Left ventricle myocardium superior (tissue), 1 donor: ENCODE data around the gene GABRR2. TPM values are rescaled to one million over a fixed set of nuclear protein-coding genes. Genes with fewer than 3 reads are reported as not detected.

Experiments
- ATAC-seq: fragments of 200-7000 bp; cut with Tn5 transposase; one replicate; pipeline ENCODE4 v1.9.1; 2020; ENCODE audit warnings: mild to moderate bottlenecking, moderate library complexity
- DNase-seq: peaks from one replicate; pipeline ENCODE4 v3.0.0-alpha.2; 2020
- intact Hi-C: fragments of 100-400 bp; cut with micrococcal nuclease; formaldehyde crosslinking; loops from one replicate; pipeline ENCODE4 v1.11.0; 2022
- total RNA-seq: library from RNA; stranded (reverse); fragmentation: NEBNext Ultra II Directional; extraction: Animal tissue kit (Norgen Biotek cat#: 25700); gene quantifications from one replicate; pipeline ENCODE4 v1.2.1, GENCODE V29; 2021
- donor health status: DM: no; HTN: yes; CAD: no; lungs with severe emphysema.

GABRR2 gene
- total RNA-seq, 1 donor from 2014 or later = 0.52 TPM

- no peak for ATAC-seq
- no peak for DNase-seq
- intact Hi-C loops = no loop called here
Observed at GRCh38 chr6:89269981-89270380, 45.1 kb downstream of the GABRR2 start.

GRCh38 chr6:89269252-89269651, 45.8 kb downstream of the GABRR2 start:
- ATAC-seq (no peak), DNase-seq (no peak)
- intact Hi-C loops = no loop called here

GRCh38 chr6:89268776-89269175, 46.3 kb downstream of the GABRR2 start:
- no peak for DNase-seq
- no peak for ATAC-seq
- intact Hi-C loops = no loop called here

- no peak for ATAC-seq
- no peak for DNase-seq
- intact Hi-C loops = no loop called here
Observed at GRCh38 chr6:89267918-89268317, 47.2 kb downstream of the GABRR2 start.

- DNase-seq (no peak), ATAC-seq (no peak)
- intact Hi-C loops = no loop called here
Observed at GRCh38 chr6:89264296-89264695, 50.8 kb downstream of the GABRR2 start.

- DNase-seq (no peak), ATAC-seq (peak; percentile 30)
Observed at GRCh38 chr6:89260832-89261231, 54.3 kb downstream of the GABRR2 start.

GRCh38 chr6:89260310-89260709, 54.8 kb downstream of the GABRR2 start:
- intact Hi-C loops = no loop called here
- ATAC-seq (no peak), DNase-seq (no peak)

More at GRCh38 chr6:89260832-89261231, 54.3 kb downstream of the GABRR2 start:
- intact Hi-C loops = no loop called here

GRCh38 chr6:89258912-89259311, 56.2 kb downstream of the GABRR2 start:
- DNase-seq (no peak), ATAC-seq (no peak)
- intact Hi-C loops = no loop called here

- intact Hi-C loops = no loop called here
- ATAC-seq = no peak
- no peak for DNase-seq
Observed at GRCh38 chr6:89257781-89258180, 57.3 kb downstream of the GABRR2 start.

GRCh38 chr6:89257346-89257745, 57.8 kb downstream of the GABRR2 start:
- intact Hi-C loops = no loop called here
- DNase-seq (no peak), ATAC-seq (no peak)

- intact Hi-C loops = no loop called here
- no peak for ATAC-seq
Observed at GRCh38 chr6:89255417-89255816, 59.7 kb downstream of the GABRR2 start.

GRCh38 chr6:89254569-89254968, 60.5 kb downstream of the GABRR2 start:
- DNase-seq (no peak), ATAC-seq (no peak)
- intact Hi-C loops = no loop called here

More at GRCh38 chr6:89255417-89255816, 59.7 kb downstream of the GABRR2 start:
- DNase-seq = no peak

GRCh38 chr6:89252907-89253306, 62.2 kb downstream of the GABRR2 start:
- DNase-seq (no peak), ATAC-seq (no peak)
- intact Hi-C loops = no loop called here

GRCh38 chr6:89251976-89252375, 63.1 kb downstream of the GABRR2 start:
- no peak for DNase-seq
- intact Hi-C loops = no loop called here
- no peak for ATAC-seq

- ATAC-seq (no peak), DNase-seq (no peak)
- intact Hi-C loops = no loop called here
Observed at GRCh38 chr6:89251170-89251569, 63.9 kb downstream of the GABRR2 start.

- ATAC-seq = no peak
Observed at GRCh38 chr6:89250239-89250638, 64.9 kb downstream of the GABRR2 start.

GRCh38 chr6:89244241-89244985, 70.7 kb downstream of the GABRR2 start:
- no peak for DNase-seq
- intact Hi-C loops = loop anchor here (5.0 kb wide), 1 partner anchor 122 kb away; no protein-coding TSS in a partner anchor
- no peak for ATAC-seq

More at GRCh38 chr6:89250239-89250638, 64.9 kb downstream of the GABRR2 start:
- no peak for DNase-seq
- intact Hi-C loops = no loop called here

- no peak for DNase-seq
- intact Hi-C loops = loop anchor here (2.0 to 5.0 kb wide), 2 partner anchors 121 to 260 kb away; no protein-coding TSS in a partner anchor
- no peak for ATAC-seq
Observed at GRCh38 chr6:89243331-89243629, 71.8 kb downstream of the GABRR2 start.

- ATAC-seq (peak; percentile 28), DNase-seq (no peak)
- intact Hi-C loops = loop anchor here (2.0 to 5.0 kb wide), 2 partner anchors 120 to 260 kb away; no protein-coding TSS in a partner anchor
Observed at GRCh38 chr6:89242574-89243330, 72.3 kb downstream of the GABRR2 start.

GRCh38 chr6:89239338-89239737, 75.8 kb downstream of the GABRR2 start:
- ATAC-seq = no peak
- no peak for DNase-seq
- intact Hi-C loops = no loop called here

- intact Hi-C loops = no loop called here
- ATAC-seq = no peak
- no peak for DNase-seq
Observed at GRCh38 chr6:89237158-89237557, 77.9 kb downstream of the GABRR2 start.
